Liver (tissue), 3 donors: ENCODE results near the gene ANKRD44.

ENCODE experiments used
- CTCF ChIP-seq: fragments of 150-350 bp; IDR thresholded peaks from 2 replicates; pipeline ENCODE4 v1.5.1; 2017; ENCODE audit warnings: improper control_type of control experiment, low read depth, low read length; ENCODE audit not compliant: missing input control
- HNF4A ChIP-seq, 2 donors: conservative IDR thresholded peaks; 2 replicates each; pipeline ENCODE4 v1.6.1; 2016; ENCODE audit warnings: antibody characterized with exemption in 2 of 2, mild to moderate bottlenecking in 2 of 2
- RAD21 ChIP-seq, 2 donors: IDR thresholded peaks; 2 replicates each; pipeline ENCODE4 v1.6.1; 2016; ENCODE audit warnings: antibody characterized with exemption in 2 of 2, mild to moderate bottlenecking in 2 of 2
- YY1 ChIP-seq: IDR thresholded peaks from 2 replicates; pipeline ENCODE4 v1.6.1; 2016; ENCODE audit warnings: antibody characterized with exemption, mild to moderate bottlenecking
- ZBTB33 ChIP-seq: IDR thresholded peaks from 2 replicates; pipeline ENCODE4 v1.6.1; 2016; ENCODE audit warnings: antibody characterized with exemption
- donor health status: healthy.
- donor health status: healthy.

- TF ChIP-seq ZBTB33 (peak; percentile 10), CTCF (no peak), HNF4A (conservative IDR thresholded peaks at IDR 0.05) (peak; percentile 48 to 62), YY1 (peak; percentile 84), RAD21 (IDR thresholded peaks at IDR 0.05) (no peak)
Observed at GRCh38 chr2:197158591-197159550, 151.7 kb downstream of the ANKRD44 start.
